IMR-90 (cell line): ENCODE data around the gene CACNA1G. TPM values are rescaled to one million over a fixed set of nuclear protein-coding genes. Genes with fewer than 3 reads are reported as not detected.

Source experiments
- ELK1 ChIP-seq: fragments of 150-350 bp; IDR thresholded peaks from 2 replicates; pipeline ENCODE4 v1.6.1; 2016; ENCODE audit warnings: low read depth, mild to moderate bottlenecking, low read length, moderate library complexity, borderline replicate concordance
- MXI1 ChIP-seq: IDR thresholded peaks from 2 replicates; pipeline ENCODE4 v1.6.1; 2012; ENCODE audit warnings: low read depth, mild to moderate bottlenecking, low read length, moderate library complexity, borderline replicate concordance
- polyA plus RNA-seq, 3 experiments: library from polyadenylated mRNA; depleted of rRNA; stranded (reverse); fragments of >200 nt; gene quantifications; 2 replicates each; pipeline ENCODE4 v1.2.3, GENCODE V29; 2012; ENCODE audit warnings: low replicate concordance in 1 of 3
- total RNA-seq: library from RNA; depleted of rRNA; stranded (reverse); fragments of >200 nt; gene quantifications from 2 replicates; pipeline ENCODE4 v1.2.3, GENCODE V29; 2012

Gene CACNA1G
- total and polyA plus RNA-seq, 2 of the 4 experiments (the other 2 are of a cell fraction): under 0.01 to 0.03 TPM

- TF ChIP-seq ELK1 (no peak), MXI1 (no peak)
These were observed 82.5 kb downstream of the CACNA1G start (continued) for GRCh38 chr17:50642722-50643656.
